IgD-negative memory B cell (primary cell): ENCODE data around the gene YBX1. TPM values are rescaled to one million over a fixed set of nuclear protein-coding genes. Genes with fewer than 3 reads are reported as not detected.
"Not testable (repeated sequence)": the region's sequence is repeated elsewhere in the genome, so short reads cannot be mapped to it uniquely, and the experiment has no call there.

Experiments used
- H3K27ac Mint-ChIP-seq, 3 donors: one replicate each; pipeline ENCODE4 v1.8.0; 2020 to 2022; ENCODE audit warnings: mild to moderate bottlenecking in 3 of 3, mixed read lengths in 3 of 3, moderate library complexity in 1 of 3
- H3K27me3 Mint-ChIP-seq: one replicate; pipeline ENCODE4 v1.8.0; 2021; ENCODE audit warnings: mixed read lengths
- H3K36me3 Mint-ChIP-seq: one replicate; pipeline ENCODE4 v1.8.0; 2020; ENCODE audit warnings: mild to moderate bottlenecking, mixed read lengths
- H3K4me1 Mint-ChIP-seq, 3 donors: one replicate each; pipeline ENCODE4 v1.8.0; 2020 to 2022; ENCODE audit warnings: mixed read lengths in 3 of 3, mild to moderate bottlenecking in 1 of 3
- H3K4me3 Mint-ChIP-seq, 4 donors: one replicate each; pipeline ENCODE4 v1.8.0; 2020 to 2022; ENCODE audit warnings: mild to moderate bottlenecking in 4 of 4, mixed read lengths in 4 of 4, moderate library complexity in 3 of 4
- H3K9me3 Mint-ChIP-seq, 3 donors: one replicate each; pipeline ENCODE4 v1.8.0; 2020 to 2021; ENCODE audit warnings: mixed read lengths in 3 of 3, mild to moderate bottlenecking in 1 of 3
- polyA plus RNA-seq: library from polyadenylated mRNA; unstranded; fragments of 300-500 nt; fragmentation: Illumina TruSeq; gene quantifications from one replicate; pipeline ENCODE4 v1.2.3, GENCODE V29; 2021

YBX1 gene
- polyA plus RNA-seq, 1 donor from 2014 or later, result 116 TPM

DNA sequence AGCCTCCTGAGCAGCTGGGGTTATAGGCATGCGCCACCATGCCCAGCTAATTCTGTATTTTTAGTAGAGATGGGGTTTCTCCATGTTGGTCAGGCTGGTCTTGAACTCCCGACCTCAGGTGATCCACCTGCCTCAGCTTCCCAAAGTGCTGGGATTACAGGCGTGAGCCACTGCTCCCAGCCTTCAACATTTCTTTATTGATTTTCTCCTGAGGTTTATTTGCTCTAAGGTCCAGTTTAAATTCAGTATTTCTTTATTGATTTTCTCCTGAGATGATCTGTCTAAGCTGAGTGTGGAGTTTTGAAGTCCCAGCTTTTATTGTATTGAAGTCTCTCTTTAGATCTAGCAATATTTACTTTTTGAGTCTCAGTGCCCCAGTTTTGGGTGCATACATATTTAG, 30.6 kb downstream of the YBX1 start:
- H3K4me3 Mint-ChIP-seq, H3K27ac Mint-ChIP-seq, H3K27me3 Mint-ChIP-seq: not testable (repeated sequence)
- H3K4me1 Mint-ChIP-seq, result peaks cover 0 to 20% (median 4%) of the 10 kb centered on the region in 3 donors
- peaks cover 40% of the 10 kb centered on the region for H3K36me3 Mint-ChIP-seq
- H3K9me3 Mint-ChIP-seq, result peaks cover 2 to 15% (median 9%) of the 10 kb centered on the region in 3 donors

DNA sequence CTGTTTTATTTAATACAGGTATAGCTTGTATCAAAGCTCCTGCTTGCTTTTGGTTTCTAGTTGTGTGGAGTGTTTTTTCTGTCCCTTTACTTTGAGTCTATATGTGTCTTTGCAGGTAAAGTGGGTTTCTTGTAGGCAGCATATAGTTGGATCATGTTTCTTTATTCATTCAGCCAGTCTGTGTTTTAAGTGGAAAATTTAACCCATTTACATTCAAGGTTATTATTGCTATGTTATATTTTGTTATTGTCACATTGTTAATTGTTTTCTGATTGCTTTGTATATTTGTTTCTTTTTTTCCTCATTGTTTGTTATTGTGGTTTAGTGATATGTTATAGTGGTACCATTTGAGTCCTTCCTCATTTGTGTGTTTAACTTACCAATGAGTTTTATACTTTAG, 31.1 kb downstream of the YBX1 start:
- peaks cover 0 to 20% (median 4%) of the 10 kb centered on the region in 3 donors for H3K4me1 Mint-ChIP-seq
- H3K4me3 Mint-ChIP-seq, result no peak overlapping the region
- no peaks in the 10 kb centered on the region for H3K27me3 Mint-ChIP-seq
- H3K27ac Mint-ChIP-seq, result no peak overlapping the region
- H3K9me3 Mint-ChIP-seq, result peaks cover 2 to 11% (median 9%) of the 10 kb centered on the region in 3 donors
- peaks cover 39% of the 10 kb centered on the region for H3K36me3 Mint-ChIP-seq

DNA sequence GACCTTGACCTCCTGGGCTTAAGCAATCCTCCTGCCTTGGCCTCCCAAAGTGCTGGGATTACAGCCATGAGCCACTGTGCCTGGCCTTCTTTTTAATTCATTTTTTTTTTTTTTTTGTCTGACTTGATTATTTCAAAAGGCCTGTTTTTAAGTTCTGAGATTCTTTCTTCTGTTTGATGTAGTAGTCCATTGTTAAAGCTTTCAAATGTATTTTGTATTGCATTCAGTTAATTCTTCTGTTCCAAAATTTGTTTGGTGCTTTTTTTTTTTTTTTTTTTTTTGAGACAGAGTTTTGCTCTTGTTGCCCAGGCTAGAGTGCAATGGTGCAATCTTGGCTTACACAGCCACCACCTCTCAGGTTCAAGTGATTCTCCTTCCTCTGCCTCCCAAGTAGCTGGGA, 32.2 kb downstream of the YBX1 start:
- Mint-ChIP-seq H3K36me3 (peaks cover 40% of the 10 kb centered on the region), H3K9me3 (peaks cover 2 to 11% (median 9%) of the 10 kb centered on the region in 3 donors), H3K4me1 (peaks cover 0 to 13% (median 4%) of the 10 kb centered on the region in 3 donors)
- H3K27me3 Mint-ChIP-seq, H3K27ac Mint-ChIP-seq, H3K4me3 Mint-ChIP-seq: not testable (repeated sequence)

DNA sequence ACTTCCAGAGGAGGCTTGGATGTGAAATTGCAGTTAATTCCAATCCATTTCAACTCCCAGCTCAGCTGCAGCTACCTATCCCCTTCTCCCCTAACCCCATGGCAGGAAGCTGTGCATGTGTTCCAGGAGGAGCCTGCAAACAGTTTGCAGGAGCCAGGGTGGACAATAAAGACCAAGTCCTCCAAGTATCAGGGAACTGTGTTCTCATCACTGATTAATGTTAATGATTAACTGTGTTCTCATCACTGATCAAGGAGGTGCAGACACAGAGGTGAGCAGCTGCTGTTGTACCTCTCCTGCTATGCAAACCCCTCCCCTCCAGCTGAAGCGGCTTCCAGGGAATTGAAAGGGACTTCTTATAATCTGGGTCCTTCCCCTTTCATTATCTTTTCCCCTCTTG, 38.6 kb downstream of the YBX1 start:
- Mint-ChIP-seq H3K9me3 (peaks cover 0 to 2% (median 0%) of the 10 kb centered on the region in 3 donors), H3K4me1 (peaks cover 0 to 6% (median 3%) of the 10 kb centered on the region in 3 donors), H3K36me3 (peaks cover 12% of the 10 kb centered on the region), H3K27ac (peak overlapping the region in 1 of 3 donors; percentile 59), H3K4me3 (no peak overlapping the region), H3K27me3 (no peaks in the 10 kb centered on the region)

DNA sequence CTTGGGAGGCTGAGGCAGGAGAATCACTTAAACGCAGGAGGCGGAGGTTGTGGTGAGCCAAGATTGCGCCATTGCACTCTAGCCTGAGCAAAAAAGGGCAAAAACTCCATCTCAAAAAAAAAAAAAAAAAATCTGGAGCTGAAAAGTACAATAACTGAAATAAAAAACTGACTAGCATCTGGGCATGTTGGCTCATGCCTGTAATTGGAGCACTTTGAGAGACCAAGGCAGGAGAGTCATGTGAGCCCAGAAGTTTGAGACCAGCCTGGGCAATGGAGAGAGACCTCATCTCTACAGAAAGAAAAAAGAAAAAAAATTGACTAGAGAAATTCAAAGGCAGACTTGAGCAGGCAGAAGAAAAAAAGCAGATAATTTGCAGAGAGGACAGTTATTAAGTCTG, 39.7 kb downstream of the YBX1 start:
- no peaks in the 10 kb centered on the region for H3K9me3 Mint-ChIP-seq
- H3K4me1 Mint-ChIP-seq, result peaks cover 0 to 6% (median 1%) of the 10 kb centered on the region in 3 donors
- H3K4me3 Mint-ChIP-seq, result no peak overlapping the region
- H3K36me3 Mint-ChIP-seq, result peaks cover 9% of the 10 kb centered on the region
- H3K27me3 Mint-ChIP-seq, result no peaks in the 10 kb centered on the region
- H3K27ac Mint-ChIP-seq, result no peak overlapping the region

DNA sequence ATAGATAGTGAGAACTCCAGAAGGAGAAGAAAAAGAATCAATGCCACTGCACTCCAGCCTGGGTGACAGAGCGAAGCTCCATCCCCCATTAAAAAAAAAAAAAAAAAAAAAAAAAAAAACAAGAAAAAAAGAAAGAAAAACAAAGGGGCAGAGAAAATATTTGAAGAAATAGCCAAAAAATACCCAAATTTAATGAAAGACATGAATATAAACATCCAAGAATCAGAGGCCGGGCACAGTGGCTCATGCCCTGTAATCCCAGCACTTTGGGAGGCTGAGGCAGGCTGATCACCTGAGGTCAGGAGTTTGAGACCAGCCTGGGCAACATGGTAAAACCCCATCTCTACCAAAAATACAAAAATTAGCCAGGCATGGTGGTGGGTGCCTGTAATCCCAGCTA, 40.2 kb downstream of the YBX1 start:
- H3K4me1 Mint-ChIP-seq, H3K9me3 Mint-ChIP-seq, H3K27ac Mint-ChIP-seq, H3K36me3 Mint-ChIP-seq, H3K4me3 Mint-ChIP-seq, H3K27me3 Mint-ChIP-seq: not testable (repeated sequence)

DNA sequence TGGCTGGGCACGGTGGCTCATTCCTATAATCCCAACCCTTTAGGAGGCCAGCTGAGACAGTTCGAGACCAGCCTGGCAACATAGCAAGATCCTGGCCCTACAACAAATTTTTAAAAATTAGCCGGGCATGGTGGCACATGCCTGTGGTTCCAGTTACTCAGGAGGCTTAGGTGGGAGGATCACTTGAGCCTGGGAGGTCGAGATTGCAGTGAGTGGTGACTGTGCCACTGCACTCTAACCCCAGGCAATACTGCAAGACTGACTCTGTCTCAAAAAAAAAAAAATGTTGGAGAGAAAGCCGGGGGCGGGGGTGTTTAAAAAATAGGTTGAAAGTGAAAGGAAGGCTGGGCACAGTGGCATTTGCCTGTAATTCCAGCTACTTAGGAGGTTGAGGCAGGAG, 41.3 kb downstream of the YBX1 start:
- Mint-ChIP-seq H3K36me3 (peaks cover 4% of the 10 kb centered on the region), H3K9me3 (no peaks in the 10 kb centered on the region), H3K4me1 (peaks cover 0 to 1% (median 0%) of the 10 kb centered on the region in 3 donors), H3K27ac (no peak overlapping the region), H3K27me3 (no peaks in the 10 kb centered on the region), H3K4me3 (peak overlapping the region in 1 of 4 donors; percentile 70)

DNA sequence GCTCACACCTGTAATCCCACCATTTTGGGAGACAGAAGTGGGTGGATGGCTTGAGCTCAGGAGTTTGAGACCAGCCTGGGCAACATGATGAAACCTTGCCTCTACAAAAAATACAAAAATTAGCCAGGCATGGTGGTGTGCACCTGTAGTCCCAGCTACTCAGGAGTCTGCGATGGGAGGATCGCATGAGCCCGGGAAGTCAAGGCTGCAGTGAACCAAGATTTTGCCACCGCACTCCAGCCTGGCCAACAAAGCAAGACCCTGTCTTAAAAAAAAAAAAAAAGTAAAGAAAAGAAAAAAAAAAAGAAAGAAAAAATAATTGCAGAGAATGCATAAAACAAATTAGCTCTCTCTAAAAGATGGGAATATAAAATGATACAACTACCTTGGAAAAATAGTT, 43.6 kb downstream of the YBX1 start:
- not testable (repeated sequence) for H3K4me1 Mint-ChIP-seq, H3K27me3 Mint-ChIP-seq, H3K4me3 Mint-ChIP-seq, H3K9me3 Mint-ChIP-seq, H3K36me3 Mint-ChIP-seq
- peak overlapping the region in 1 of 3 donors; percentile 24 for H3K27ac Mint-ChIP-seq

DNA sequence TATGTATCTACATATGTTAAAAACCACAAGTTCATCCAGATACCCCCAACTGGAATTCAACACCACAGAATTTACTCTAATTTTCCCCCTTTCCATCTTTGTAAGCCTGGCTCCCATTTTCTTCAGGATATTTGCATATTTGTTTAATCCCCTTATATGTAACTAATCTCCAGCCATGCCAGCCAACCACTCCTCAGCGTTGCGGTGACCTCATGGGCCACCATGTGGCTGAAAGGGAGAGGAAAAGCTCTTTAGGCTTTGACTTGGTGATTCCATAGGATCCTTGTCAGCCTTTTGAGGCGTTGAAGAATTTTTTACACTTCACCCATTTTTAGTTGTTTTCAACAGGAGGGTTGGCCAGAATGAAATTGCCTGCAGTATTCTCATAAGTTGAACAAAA, 47.8 kb downstream of the YBX1 start:
- H3K36me3 Mint-ChIP-seq, result peaks cover 2% of the 10 kb centered on the region
- H3K4me3 Mint-ChIP-seq, result no peak overlapping the region
- peak overlapping the region in 1 of 3 donors; percentile 48 for H3K27ac Mint-ChIP-seq
- H3K4me1 Mint-ChIP-seq, result peaks cover 6 to 9% (median 7%) of the 10 kb centered on the region in 3 donors
- H3K27me3 Mint-ChIP-seq, result no peaks in the 10 kb centered on the region
- H3K9me3 Mint-ChIP-seq, result no peaks in the 10 kb centered on the region

DNA sequence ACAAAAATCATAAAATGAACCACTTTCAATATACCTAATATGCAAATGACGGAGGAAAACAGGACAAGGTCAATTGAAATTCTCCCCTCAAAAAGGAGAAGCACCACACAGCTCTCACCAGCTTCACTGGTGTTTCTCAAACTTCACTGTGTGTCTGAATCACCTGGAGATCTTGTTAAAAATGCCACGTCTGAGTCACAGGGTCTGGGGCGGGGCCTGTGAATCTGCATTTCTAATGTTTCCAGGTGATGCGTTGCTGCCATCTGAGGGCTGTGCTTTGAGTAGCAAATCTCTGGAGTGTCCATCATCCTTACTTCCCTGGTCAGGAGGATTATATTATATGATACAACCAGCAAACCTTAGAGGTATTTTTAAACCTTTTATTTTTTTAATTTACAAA, 48.8 kb downstream of the YBX1 start:
- Mint-ChIP-seq H3K27me3 (no peaks in the 10 kb centered on the region), H3K36me3 (no peaks in the 10 kb centered on the region)

DNA sequence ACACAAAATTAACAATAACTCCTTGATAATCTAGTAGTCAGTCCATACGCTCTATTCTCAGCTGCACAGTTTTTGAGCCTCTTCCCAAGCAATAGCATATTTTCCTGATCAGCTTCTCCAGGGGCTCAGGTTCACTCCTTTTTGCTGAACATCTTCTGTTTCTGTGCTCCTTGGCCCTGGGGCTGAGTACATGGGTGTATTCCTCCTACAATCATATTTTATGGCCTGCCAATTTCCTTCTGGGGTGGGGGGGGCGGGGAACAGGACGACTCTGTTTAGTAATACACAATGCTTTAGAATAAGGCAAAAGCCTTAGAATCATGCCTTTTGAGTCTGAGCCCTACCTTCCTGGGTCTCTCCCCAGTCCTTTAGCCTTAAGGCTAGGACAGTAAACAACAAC, 49.4 kb downstream of the YBX1 start:
- Mint-ChIP-seq H3K9me3 (no peaks in the 10 kb centered on the region), H3K4me3 (no peak overlapping the region), H3K4me1 (peaks cover 6 to 9% (median 7%) of the 10 kb centered on the region in 3 donors), H3K27me3 (no peaks in the 10 kb centered on the region), H3K36me3 (no peaks in the 10 kb centered on the region), H3K27ac (no peak overlapping the region)

More for the DNA sequence above, 48.8 kb downstream of the YBX1 start:
- H3K27ac Mint-ChIP-seq, result no peak overlapping the region
- H3K4me1 Mint-ChIP-seq, result peaks cover 6 to 9% (median 7%) of the 10 kb centered on the region in 3 donors
- H3K4me3 Mint-ChIP-seq, result no peak overlapping the region
- H3K9me3 Mint-ChIP-seq, result no peaks in the 10 kb centered on the region

DNA sequence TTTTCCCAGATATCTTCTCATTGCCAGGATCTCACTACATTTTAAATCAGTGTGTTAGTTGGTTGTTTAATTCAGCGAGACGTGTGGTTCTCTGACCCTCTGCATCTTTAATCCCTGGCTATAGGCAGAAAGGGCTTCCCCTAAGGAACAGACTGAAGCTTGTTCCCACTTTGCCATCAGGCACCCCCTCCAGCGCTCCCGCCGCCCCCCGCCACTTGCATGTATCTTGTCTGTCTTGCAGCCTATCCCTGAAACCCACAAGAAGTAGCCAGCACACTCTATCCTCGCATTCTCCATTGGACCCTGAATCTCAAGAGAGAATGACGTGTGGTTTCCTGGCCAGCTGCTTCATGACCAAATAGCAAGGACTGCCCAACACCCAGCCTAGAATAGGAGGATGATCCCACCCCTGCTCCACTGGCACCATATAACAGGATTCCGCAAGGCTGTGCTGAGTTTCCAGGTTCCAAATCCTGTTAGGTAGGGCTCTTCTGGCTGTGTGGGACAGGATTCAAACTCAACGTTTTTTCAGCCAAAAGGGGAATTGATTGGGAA, 50.0 kb downstream of the YBX1 start:
- H3K36me3 Mint-ChIP-seq, result no peaks in the 10 kb centered on the region
- no peak overlapping the region for H3K27ac Mint-ChIP-seq
- no peak overlapping the region for H3K4me3 Mint-ChIP-seq
- peaks cover 10 to 15% (median 11%) of the 10 kb centered on the region in 3 donors for H3K4me1 Mint-ChIP-seq
- no peaks in the 10 kb centered on the region for H3K27me3 Mint-ChIP-seq
- H3K9me3 Mint-ChIP-seq, result no peaks in the 10 kb centered on the region

DNA sequence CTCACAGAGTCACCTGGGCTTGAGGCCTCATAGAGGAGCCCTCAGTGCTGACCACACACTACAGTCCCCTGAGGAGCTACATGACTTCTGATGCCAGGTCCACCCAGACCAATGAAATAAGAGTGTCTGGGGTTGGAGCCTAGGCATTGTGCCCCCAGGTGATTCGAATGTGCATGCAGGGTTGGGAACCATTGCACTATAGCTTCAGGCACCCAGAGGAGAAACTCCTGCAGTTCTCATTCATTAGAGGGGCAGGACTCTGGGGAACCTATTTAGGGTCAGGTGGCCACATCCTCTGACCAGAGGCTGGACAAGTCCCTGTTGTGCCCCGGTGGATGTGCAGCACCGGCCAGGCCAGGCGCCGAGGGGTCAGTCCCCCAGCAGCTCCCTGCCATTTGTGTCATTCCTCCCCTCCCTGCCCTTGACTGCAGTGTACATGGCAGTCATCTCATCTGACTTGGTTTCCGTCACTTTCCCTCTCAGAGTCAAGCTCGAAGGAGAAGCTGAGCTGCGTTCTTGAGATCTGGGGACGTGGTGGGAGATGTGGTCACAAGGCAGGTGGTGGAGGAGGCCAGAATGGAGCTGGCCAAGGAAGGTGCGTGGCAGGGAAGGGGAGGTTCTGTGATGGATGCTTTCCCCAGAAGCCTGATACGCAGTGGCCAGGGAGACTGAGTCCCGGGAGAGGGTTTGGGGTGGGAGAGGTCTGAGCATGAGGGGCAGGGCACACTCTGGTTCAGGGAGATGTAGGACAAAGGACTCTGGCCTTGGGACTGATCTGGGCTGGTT, 51.4 kb downstream of the YBX1 start:
- Mint-ChIP-seq H3K36me3 (no peaks in the 10 kb centered on the region), H3K27ac (no peak overlapping the region), H3K4me3 (no peak overlapping the region), H3K9me3 (no peaks in the 10 kb centered on the region), H3K27me3 (no peaks in the 10 kb centered on the region), H3K4me1 (peaks cover 13 to 17% (median 15%) of the 10 kb centered on the region in 3 donors)

DNA sequence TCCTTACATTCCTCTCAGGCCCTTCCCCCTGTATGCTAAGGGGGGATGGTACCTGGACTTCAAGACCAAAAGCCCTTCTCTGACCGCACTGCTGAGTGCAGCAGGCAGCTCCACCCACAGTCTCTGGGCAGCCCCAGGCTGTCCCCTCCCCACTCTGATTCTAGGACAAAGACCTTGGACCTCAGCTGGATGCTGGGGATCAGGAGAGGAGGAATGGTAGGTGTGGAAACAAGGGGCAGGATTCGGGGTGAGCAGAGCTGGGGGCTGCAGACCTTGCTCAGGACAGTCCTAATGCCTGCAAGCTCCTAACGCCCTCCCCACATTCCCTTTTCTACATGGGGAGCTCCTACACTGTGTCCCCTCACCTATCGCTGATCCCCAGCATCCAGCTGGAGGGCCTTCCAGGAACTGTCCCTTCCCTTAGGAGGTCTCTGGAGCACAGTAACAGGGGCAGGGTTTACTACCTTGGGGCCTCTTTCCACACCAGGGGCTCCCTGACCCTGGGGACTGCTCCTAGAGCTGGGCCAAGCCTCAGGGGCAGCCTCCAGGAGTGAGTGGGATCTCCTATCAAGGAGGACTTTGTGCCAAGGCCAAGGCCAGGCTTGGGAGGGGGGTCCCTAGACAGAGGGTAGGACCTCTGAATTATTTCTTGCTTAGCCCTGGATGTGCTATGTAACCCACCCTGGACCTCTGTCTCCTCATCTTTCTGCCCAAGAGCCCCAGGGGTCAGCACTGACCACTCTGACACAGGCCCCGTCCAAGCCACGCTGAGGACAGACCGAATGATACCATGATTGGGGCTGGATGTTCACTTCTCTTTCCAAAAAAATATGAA, 52.2 kb downstream of the YBX1 start:
- Mint-ChIP-seq H3K27me3 (no peaks in the 10 kb centered on the region), H3K9me3 (no peaks in the 10 kb centered on the region), H3K36me3 (no peaks in the 10 kb centered on the region), H3K4me1 (peaks cover 13 to 17% (median 15%) of the 10 kb centered on the region in 3 donors), H3K4me3 (no peak overlapping the region), H3K27ac (peak overlapping the region in 1 of 3 donors; percentile 82)

DNA sequence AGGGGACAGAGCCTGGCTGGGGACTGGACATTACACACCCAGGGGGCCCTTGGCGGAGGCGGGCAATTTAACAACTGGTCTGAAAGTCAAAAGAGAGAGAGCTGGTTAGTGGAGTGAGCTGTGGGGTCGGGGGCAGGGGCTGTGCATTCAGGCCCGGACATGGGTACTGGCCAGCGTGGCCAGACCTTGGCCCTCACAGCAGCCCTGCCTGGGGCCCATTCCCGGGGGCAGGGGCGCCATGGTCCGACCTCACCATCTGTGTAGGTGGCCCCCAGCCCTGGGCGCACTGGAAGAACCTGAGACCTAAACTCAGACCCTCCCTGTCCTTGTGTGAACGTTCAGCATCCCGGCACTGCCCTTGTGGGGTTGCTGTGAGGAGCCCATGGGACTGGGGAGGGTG, 52.8 kb downstream of the YBX1 start:
- peaks cover 13 to 17% (median 15%) of the 10 kb centered on the region in 3 donors for H3K4me1 Mint-ChIP-seq
- no peak overlapping the region for H3K4me3 Mint-ChIP-seq
- peak overlapping the region in 1 of 3 donors; percentile 82 for H3K27ac Mint-ChIP-seq

More for the DNA sequence above, 52.8 kb downstream of the YBX1 start:
- Mint-ChIP-seq H3K9me3 (no peaks in the 10 kb centered on the region), H3K36me3 (no peaks in the 10 kb centered on the region), H3K27me3 (no peaks in the 10 kb centered on the region)
